ENCODE results near the gene RASSF5.

DNA sequence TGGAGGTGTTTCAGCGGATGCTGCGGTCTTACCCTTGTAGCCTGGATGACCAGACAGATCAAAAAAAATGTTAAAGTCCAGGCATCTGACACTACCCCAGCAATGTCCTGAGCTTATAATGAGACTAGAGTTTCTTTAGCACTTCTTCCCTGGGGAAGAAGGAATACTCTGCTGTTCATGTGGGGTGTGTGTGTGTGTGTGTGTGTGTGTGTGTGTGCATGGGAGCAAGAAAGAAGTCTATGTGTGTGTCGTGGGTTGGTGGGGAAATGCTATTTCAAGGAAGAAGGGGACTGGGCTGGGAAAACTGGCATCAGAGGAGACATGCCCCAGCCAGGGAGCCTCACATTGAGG is 3.0 kb upstream of the RASSF5 start:
- TF ChIP-seq POLR2AphosphoS5 (IDR thresholded peaks at IDR 0.05) = no peak
- no peak for TF ChIP-seq POLR2A (IDR thresholded peaks at IDR 0.05; ENCODE audit: low read depth)
- TF ChIP-seq, protein P1, sequence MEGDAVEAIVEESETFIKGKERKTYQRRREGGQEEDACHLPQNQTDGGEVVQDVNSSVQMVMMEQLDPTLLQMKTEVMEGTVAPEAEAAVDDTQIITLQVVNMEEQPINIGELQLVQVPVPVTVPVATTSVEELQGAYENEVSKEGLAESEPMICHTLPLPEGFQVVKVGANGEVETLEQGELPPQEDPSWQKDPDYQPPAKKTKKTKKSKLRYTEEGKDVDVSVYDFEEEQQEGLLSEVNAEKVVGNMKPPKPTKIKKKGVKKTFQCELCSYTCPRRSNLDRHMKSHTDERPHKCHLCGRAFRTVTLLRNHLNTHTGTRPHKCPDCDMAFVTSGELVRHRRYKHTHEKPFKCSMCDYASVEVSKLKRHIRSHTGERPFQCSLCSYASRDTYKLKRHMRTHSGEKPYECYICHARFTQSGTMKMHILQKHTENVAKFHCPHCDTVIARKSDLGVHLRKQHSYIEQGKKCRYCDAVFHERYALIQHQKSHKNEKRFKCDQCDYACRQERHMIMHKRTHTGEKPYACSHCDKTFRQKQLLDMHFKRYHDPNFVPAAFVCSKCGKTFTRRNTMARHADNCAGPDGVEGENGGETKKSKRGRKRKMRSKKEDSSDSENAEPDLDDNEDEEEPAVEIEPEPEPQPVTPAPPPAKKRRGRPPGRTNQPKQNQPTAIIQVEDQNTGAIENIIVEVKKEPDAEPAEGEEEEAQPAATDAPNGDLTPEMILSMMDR (IDR thresholded peaks at IDR 0.05) = no peak
- TF ChIP-seq EP300 (IDR thresholded peaks at IDR 0.05) = no peak
